GM18907 (cell line): ENCODE results near the gene UBXN4.
"Not testable (repeated sequence)": the region's sequence is repeated elsewhere in the genome, so short reads cannot be mapped to it uniquely, and the experiment has no call there.

Experiments used
- ATAC-seq: cut with Tn5 transposase; IDR thresholded peaks from one replicate; pipeline ENCODE4 v1.9.1; 2021; ENCODE audit warnings: mild to moderate bottlenecking, moderate library complexity; ENCODE audit not compliant: unreplicated experiment

The UBXN4 gene

DNA sequence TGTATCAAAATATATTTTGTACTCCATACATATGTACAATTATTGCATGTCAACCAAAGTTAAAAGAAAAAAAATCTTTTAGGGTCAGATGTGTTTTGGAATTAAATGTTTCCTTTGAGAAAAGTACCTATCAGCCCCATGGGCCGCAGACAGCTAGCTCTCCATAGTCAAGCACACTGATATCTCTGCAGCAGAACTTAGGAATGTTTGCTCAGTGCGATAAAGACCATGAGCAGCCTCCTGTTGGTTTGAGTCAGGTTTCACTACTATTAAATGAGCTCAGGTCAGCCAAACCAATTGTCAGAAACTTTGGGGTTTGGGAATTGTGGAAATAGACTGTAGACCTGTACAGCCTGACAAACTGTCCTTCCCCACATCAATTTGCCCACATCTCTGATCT is 61.6 kb downstream of the UBXN4 start:
- ATAC-seq, result no peak

DNA sequence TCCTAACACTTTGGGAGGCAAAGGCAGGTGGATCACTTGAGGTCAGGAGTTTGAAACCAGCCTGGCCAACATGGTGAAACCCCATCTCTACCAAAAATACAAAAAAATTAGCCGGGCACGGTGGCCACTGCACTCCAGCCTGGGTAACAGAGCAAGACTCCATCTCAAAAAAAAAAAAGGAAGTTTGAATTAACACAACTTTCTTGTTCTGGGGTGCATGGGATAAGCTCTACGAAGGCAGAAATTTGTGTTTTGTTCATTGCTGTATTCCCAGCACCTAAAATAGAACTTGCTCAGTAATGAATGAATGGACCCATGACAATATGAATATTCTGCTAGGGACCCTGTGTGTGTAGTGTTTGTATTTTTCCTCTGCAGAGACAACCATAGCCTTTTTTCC is 66.2 kb downstream of the UBXN4 start:
- ATAC-seq, result not testable (repeated sequence)

DNA sequence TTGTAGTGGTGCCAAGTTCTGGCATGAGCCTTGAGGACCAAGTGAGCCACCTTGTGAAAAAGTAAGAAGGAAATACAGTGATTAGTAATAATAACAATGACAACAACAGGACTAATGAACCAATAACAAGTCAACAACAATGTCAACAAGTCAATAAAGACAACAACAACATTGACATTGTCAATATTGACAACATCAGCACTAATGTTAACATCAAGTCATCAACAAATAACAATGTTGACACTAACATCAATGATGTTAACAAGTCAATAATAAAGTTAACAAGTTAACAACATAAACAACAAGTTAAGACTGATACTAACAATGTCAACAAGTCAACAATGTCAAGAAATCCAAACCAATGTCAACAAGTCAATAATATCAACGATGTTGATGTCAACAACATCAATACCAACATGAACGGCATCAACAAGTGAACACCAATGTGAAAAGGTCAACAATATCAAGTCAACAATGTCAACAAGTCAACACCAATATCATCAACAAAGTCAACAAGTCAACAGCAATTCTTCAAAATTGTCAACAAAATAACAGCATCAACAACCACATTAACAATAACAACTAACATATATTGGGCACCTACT is 71.4 kb downstream of the UBXN4 start:
- no peak for ATAC-seq

DNA sequence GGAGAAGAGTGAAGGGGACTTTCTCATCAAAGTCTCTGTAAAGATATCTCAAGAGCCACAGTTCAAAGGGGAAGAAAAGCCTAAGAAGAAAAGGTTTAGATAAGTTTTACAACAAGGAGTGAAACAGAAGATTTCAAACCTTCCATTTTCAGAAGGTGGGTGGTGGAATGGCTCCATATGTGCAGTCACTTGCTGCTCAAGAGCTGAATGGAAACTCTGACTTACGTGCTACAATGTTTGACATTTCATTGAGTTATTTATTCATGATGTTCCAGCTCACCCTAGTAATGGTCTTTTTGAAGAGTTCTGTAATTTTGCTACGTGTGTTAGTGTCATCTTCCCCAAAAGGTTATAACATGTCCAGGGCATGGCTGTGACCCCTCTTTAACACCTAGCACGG is 73.6 kb downstream of the UBXN4 start:
- no peak for ATAC-seq

DNA sequence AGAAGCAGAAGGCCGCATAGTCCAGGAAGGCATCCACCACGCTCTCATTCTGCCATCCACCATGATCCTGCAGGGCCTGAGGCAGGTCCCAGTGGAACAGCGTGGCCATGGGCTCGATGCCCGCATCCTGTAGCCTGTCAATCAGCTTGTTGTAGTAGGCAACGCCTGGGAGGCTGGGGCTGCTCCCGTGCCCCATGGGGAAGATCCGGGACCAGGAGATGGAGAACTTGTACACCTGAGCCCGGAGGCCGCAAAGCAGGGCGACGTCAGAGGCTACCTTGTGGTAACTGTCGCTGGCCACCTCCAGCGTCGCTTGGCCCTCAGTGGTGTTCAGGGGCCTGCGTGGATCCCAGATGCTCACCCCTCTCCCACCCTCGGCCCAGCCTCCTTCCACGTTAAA is 75.8 kb downstream of the UBXN4 start:
- ATAC-seq, result no peak

DNA sequence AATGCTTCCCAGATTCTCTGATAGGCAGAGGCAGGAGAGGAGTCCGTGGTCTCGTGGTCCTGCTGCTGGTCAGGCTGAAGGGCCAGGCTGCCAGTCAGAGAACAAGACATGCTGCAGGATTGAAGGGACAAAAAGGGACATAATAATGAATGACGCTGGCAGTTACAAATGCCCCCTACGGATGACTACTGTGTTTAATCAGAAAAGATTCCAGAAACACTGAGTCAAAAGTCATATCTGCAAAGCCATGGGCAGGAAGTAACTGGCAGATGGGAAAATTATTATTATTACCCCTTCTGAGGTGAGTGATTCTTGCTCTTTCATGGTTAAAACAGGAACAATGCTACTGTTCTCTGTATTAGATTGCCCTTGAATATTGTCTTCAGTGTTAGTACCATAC is 76.3 kb downstream of the UBXN4 start:
- ATAC-seq, result no peak

DNA sequence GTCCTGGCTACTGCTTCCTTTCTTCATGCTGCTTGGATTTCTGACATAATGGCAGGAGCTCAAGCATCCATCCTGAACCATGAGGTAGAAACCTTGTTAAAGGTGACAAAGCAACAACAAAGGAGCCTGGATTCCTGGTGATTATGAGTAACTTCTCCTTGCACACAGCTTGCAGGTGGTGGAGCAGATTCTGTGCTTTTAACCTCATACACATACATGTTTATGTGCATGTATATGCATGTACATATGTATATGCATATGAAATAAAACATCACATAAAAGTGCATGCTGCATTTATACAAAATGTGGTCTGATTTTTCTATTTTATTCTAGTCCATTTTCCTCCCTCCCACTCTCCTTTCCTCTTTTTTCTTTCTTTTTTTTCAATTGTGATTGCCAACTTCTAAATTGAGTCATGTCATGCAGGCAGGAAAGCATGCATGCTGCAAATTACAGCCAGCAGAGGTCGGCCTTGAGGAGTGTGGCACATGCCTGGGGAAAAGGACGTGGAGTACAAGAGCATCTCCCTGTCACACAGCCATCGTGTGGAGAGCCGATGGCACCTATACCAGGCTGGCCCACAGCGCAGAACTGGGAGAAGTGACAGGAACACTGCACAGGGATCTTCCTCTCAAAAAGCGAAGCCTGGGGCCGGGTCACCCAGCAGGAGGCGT is 77.4 kb downstream of the UBXN4 start:
- no peak for ATAC-seq

DNA sequence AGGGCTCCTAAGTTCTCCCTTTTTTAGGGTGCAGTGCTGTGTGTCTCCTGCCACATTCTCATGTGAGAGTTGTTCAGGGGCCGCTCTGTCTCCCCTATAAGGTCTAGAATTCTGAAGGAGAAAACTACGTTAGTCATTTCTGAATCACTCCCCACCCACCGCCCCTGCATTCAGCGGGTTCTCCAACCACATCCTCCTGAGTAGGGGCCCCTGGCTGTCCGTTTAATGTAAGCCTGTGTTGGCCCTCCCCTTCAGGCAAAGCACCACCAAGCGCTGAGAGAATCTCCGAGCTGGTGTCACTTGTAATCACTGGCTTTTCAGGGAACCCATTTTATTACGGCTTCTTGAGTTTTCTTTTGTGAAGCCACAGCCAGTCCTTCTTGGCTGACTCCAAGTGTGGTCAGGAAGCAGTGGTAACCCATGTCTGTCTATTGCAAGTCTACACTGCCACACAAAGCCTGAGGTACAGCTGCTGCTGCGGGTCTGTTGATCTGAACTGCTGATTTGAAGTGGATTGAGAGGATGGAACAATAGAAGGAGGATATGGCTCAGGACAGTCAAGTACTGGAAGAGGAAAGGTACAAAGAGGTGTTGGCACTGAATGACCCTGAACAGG is 78.5 kb downstream of the UBXN4 start:
- ATAC-seq, result peak; percentile 95

DNA sequence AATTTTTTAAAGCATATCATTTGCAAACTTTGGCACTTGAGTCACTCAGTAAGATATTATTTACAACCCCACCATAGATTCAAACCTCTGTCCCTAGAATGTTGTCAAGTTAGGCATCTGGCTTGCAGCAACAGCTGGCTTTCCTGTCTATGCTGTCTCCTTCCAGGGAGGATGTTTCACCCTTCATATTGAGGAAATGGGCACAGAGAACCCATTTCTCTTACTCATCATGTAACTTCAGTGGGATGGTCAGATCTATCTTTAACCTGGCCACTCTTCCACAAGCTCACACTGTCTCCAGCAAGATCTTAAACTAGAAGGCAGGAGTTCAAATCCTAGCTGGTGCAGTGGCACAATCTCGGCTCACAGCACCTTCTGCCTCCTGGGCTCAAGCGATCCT is 79.5 kb downstream of the UBXN4 start:
- no peak for ATAC-seq

DNA sequence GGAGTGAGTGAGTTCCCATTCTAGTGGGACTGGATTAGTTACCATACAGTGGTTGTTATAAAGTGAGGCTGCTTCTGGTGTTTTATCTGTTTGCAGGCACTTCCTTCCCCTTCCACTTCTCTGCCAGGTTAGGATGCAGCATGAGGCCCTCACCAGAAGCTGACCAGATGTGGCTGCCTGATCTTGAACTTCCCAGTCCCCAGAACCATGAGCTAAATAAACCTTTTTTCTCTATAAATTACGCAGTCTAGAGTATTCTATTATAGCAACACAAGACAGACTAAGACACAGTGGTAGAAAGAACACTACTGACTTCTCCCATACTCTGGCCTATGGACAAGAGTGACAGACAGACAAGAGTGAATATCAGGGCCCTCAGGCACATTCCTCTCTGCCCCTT is 81.2 kb downstream of the UBXN4 start:
- no peak for ATAC-seq

DNA sequence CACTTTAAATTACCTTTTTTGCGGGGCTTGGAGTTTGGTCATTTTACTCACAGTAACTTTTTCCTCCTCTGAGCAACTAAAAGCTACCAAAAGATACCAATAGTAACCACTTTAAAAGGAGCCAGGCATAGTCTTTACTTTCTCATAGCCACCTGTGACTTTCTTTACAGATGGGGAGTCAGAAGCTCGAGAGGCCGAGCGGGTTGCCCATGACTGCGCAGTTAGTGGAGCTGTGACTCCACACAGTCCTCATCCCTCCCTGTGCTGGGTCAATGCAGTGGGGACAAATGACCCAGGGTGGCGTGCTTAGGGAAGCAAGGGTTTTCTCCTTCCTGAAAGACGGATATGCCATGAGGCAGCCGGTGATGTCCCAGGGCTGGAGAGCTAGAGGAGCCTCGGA is 83.5 kb downstream of the UBXN4 start:
- ATAC-seq, result no peak

DNA sequence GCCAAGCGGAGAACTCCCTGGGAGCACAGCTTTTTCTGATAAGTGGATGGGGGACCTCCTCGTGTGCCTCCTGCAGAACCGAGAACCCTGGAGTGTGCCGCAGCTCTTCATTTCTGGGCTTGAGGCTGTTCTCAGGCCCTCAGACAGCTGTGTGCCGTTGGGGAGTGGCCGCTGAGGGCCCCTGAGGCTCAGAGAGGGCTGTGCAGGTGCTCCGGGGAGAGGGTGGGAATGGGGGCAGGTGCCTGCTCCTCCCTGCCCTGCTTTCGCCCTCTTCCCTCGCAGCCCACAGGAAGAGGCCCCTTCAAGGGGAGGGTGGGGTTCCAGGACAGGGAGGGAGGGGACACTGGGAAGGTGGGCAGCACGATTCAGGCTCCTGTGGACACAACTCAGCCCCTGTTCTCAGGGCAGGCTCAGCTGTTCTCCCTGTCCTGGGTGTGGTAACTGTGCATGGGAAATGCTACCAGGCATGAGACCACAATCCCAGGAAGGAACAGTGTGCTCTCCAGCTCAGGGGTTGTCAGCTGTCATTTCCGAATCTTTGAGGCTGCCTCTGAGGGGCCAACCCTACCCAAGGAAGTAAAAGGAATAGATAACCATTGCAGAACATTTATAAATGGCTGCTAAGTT is 84.0 kb downstream of the UBXN4 start:
- no peak for ATAC-seq

DNA sequence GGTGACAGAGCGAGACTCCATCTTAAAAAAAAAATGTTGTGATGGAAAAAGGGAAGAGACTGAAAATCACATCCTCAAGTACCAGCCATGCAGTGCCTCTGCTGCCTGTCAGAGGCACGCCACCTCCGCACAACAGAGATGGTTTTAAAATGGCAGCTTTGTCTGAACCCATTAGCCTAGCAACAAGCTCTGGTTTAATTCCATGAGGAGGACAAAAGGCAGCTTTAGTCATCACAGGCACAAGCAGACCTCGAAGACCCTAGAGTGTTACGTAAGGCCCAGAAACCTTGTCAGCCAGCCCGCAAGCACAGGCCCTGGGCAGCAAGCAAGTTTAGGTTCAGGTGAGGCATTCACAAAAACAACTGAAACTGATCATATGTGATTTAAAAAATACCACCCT is 84.9 kb downstream of the UBXN4 start:
- ATAC-seq, result no peak

DNA sequence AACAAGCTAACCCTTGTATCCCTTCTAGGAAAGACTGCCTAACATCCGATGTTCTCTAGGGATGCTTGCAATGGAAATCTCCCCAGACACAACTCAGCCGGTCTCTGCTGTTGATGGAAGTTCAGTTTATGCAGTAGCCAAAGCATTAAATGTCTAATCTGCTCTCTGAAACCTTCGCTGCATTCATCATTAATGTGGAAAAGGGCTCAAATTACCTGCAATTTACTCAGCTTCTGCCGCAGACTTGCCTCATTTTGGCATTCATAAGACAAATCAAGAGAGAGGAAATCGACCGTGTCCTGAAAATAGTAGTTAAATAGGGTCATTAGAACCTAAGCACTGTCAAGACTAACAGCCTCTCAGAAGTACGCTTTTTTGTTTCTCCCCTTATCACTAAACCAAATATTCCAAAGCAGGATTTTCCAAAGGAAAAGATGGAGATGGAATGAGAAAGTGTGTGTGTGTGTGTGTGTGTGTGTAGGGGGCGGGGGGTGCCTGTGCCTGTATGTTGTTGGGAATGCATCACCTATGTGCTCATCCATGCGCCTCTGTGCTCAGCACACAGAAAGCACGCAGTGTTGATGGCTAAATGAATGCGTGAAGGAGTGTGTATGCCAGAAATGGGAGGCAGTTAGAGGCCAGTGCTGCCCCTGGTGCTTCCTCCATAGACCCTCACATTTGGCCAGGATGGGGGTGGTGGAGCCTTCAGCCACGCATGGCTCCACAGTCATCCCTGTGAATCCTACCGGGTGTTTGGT is 87.9 kb downstream of the UBXN4 start:
- no peak for ATAC-seq

DNA sequence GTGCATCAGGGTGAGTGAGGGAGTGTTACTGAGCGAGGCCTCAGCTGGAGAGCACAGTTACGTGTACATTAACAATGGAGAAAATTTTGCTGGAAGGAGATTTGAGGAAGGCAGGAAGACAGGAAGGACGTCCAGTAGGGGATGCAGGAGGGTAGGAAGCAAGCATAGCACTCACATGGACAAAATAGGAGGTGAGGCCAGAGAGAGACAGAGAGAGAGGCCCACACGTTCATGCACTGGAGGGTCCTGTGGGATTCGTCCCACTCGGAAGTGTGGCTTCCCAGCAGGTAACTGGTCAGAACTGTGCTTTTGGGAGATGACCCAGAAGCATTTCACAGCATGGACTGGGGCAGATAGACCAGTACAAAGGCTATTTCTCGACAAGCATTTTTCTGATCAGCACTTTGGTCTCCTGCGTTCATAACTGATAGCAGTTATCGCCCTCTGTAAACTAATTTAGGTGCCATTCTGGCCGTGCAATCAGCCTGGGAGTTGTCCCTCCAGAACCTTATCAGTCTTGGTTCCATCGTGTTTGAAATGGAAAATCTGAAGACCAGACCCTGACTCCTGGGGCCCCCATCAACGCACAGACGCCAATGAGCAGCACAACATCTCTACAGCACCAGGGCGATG is 89.6 kb downstream of the UBXN4 start:
- no peak for ATAC-seq

DNA sequence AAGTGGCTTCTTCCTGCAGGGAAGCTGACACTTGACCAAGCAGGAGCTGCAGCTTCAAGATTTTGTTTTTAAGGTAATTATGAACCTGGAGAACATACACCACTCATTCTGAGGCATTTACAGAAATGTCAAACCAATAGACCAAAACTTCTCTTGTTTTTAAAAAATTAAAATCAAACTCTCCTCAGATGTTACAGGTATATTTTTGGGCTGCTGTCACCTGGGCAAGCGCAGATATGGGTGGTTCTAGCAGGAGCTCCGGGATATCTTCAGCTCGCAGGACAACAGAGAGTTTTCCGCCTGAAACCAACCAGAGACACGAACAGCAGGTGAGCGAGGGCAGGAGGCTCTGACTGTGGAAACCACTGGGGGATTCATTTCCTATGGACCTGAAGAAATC is 91.2 kb downstream of the UBXN4 start:
- ATAC-seq, result no peak
